EH (cell line): Measurements from ENCODE around the gene UQCRC1.
A peak's percentile ranks its signal among the peaks of the same experiment; 100 is the strongest.

Experiments used
- DNase-seq: peaks from one replicate; pipeline ENCODE4 v3.0.0-alpha.2; 2015; ENCODE audit warnings: low read depth

Gene UQCRC1

DNA sequence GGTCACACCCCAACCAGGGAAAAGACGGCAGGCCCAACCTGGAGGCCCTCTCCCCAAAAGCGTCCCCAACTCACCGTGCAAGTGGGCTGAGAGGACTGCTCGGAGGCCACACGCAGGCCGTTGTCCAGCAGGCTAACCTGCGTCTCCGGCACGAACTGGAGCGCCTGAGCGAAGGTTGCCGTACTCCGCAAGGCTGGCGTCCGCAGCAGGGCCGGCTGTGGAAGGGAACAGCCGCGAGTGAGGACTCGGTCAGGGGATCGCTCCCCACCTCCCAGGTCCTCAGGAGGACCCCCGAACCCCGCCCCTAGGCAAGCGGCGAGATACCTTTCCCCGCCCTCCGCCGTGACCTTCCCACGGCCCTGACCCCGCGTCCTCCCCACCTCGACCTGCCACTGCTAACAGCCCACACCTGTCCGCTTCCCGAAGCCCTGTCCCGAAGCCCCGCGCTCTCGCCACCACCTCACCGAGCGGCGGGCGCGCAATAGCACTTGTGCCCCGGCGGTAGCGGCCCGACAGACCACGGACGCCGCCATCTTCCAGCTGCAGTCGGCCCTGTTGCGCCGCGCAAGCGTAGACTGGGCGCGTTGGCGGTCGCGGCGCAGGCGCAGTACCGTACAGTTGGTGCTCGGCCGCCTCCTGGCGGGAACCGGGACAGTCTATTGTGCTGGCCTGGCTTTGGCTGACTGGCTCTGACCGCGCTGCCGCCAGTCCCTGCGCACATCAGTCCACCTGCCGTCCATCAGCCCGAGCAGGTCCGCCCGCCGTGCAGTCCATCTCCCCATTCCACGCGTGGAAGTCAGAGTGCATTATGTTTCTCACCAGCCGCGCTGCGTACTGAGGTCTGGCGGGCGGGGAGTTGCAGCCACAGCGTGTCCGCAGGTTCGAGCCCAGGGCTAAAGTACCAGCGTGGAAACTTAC, at the start of gene UQCRC1:
Gene UQCRC1, minus strand, starts transcription at position 559 of the 918 bp plus-strand sequence. Its CDS starts 26 bp downstream, at position 533.
- peak; percentile 93 for DNase-seq

DNA sequence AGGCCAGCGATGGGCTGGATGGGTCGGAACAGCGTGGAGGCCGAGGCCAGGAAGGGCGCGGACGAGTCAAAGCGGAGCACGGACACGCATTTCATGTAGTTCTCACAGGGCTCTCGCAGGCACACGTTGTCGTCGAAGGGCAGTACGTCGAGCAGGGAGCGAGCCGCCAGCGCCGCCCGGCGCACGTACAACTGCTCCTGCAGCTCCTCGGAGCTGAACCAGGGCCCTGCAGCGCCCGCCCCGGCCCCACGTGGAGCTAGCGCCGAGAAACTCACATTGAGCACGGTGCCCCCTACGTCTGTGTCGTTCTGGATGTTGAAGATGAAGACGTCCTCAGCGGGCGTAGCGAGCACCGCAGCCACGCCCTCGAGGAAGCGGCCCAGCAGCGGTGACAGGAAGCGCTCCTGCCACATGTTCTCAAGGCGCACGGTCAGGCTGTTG, 47.4 kb upstream of the UQCRC1 start:
- peak; percentile 20 for DNase-seq

DNA sequence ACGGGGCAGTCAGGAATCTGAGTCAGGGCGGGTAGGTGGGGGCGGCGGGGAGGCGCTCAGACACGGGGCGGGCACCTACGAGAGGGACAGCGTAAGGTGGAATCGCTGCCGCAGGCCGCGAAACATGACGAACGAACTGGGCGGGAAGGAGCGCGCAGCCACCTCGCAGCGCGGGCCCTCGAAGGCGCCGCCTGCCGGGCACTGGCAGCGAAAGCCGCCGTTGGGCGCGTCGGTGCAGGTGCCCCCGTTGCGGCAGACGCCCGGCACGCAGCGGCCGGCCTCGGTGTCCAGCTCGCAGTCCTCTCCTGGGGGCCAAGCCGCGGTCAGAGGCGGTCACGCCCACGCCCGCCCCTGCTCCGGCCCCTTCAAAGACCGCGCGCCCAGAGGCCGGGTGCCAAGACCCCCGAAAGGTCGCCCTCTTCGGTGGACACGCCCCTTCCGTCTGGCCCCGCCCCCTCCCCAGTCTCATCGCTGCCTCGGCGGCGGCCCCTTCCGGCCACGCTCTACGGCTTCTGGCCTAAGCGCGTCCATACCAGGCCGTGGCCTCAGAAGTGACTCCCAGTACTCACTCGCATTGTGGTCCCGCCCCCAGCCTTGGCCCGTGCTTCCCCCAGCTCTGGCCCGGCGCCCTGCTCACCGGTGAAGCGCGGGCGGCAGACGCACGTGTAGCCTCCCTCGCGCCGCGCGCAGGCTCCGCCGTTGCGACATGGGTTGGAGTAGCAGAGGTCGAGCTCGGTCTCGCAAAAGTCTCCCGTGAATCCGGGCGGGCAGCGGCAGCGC, 46.8 kb upstream of the UQCRC1 start:
- DNase-seq, result peak; percentile 86

DNA sequence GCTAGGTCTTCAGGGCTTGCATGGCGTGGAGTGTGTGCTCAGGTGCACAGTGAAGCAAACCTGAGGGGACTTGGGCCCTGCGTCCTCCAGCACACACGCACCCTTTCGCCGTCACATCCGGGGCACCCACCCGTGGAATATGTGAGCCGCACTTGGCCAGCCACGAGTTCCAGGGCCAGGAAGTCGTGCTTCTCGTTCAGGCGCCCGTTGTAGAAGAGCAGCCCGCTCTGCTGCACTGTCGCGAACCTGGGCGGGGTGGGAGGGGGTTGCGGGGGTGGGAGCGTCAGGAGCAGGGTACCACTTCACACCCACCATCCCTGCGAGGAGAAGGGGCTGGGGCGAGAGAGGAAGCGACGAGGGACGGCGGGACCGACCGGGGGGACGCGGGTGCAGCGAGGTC, 46.2 kb upstream of the UQCRC1 start:
- no peak for DNase-seq

DNA sequence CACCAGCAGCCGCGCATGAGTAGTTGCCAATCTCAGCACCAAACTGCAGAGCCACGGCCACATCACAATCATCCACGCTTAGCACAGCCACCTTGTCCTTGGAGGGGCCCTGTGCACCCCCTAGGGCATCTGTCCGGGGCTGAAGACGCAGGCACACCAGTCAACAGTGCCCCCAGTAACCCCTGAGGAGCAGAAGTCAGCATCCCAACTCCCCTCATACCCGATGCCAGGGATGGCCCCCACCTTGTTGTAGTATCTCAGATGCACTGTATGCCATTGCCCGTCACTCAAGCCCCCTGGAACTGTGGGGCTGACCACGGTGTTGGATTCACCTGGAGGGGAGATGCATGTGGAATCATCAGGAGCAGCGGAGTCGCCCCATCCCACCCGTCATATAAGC, 45.6 kb upstream of the UQCRC1 start:
- DNase-seq, result no peak

DNA sequence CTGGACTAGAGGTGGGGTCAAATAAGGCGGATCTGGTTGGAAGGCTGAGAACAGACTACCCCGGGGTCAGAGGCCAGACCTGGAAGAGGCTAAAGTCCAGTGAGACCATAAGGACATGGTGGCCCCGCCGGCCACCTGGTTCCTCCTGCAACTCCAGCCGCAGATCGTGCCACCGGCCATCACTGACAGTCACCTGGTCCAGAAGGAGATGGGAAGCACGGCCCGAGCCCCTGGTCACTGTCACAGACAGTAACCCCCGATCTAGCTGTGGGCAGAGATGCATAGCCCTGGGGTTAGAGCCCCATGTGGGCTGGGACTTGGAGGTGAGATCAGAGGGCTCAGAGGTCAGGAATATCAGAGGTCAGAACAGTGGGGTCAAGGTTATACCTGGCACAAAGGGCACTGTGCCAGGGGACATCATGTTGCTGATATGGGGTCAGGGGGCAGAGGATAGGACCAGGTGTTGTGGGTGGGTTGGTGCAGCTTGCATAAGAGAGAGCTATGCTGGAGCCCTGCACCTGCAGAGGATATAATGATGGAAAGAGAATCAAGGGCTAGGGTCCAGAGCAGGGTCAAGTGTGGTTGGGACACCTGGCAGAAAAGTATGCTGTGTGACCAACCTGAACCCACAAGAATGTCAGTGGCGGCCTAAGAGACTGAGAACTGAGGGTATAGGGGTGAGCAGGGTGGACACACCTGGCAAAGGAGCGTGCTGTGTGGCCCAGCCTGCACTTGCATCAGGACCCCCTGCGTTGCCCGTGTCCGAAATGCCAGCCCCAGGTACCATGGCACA, 43.7 kb upstream of the UQCRC1 start:
- no peak for DNase-seq

DNA sequence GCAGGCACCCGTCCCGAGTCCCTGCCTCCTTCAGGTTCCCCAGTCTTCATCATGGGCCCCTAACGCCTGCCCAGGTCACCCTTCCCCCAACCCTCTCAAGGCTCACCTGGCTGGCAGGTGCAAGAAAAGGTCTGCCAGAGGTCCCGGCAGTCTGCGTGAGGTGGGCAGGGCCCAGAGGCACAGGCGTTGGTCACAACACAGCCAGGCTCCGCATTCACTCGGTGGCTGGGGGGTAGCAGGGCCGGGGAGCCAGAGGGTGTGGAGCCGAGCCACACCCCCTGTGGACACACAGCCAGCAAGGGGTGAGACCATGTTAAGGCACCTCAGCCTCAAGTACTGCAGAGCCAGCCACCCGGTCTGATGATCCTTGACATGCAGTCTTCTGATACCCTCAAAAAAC, 42.3 kb upstream of the UQCRC1 start:
- no peak for DNase-seq

DNA sequence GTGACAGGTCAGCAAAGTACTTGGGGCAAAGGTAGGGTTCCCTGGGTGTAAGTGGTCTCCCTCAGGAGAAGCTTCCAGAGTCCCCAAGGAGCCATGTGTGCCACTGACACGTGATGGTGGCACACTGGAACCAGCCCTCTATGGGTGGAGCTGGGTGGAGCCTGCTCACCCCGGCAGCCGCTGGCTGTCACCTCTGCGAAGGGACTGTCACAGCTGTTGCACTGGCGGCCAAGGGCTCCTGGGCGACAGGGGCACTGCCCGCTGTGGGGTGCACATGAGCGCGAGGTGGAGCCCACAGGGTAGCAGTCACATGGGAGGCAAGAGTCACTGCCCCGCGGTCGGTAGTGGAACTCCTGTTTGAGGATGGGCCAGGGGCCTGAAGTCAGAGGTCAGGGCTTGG, 41.3 kb upstream of the UQCRC1 start:
- DNase-seq, result no peak

DNA sequence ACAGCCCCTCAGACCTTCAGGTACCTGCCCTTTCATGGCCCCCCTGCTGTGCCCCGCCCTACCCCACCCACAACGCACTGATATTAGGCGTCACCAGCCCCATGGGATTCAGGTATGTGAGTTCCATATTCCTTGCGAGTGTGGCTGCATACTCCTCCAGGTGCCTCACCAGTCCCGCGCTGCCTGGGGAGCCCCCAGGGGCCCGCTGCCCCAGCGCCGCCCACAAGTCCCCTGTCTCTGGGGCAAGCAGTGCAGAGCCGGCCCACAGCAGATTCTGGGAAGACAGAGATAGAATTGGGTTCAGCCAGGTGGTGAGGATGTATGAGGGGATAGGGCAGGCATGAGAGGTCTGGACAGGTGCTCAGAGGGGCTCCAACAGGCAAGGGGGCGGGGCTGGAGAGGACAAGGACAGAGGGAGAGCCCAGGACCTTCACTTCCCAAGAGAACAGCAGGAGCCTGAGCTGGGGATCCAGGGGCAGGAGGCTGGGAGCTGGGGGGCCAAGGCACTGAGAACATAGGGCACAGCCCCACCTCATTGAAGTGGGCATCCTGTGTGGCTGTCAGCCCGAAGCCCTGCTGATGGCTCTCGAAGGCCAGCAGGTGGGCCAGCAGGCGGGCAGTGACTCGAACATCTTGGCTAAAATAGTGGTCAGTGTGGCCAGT, 38.9 kb upstream of the UQCRC1 start:
- no peak for DNase-seq

DNA sequence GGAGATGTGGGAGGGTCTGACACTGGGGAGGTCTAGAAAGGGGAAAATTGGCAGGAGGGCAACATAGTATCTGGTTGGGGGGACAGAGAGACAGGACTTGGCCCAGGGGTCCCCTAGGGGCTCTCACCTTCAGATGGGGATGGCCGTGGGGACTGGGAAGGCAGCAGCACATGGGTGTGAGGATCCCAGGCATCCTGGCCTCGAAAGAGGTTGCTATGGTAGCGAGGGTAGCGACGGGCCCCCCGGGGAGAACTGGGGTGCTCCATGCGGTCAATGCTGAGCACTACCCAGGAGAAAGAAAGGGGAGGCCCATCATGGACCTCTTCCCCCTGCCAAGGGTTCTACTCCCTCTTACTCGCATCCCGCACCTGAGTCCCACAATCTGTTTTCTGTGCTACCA, 38.3 kb upstream of the UQCRC1 start:
- DNase-seq, result no peak

DNA sequence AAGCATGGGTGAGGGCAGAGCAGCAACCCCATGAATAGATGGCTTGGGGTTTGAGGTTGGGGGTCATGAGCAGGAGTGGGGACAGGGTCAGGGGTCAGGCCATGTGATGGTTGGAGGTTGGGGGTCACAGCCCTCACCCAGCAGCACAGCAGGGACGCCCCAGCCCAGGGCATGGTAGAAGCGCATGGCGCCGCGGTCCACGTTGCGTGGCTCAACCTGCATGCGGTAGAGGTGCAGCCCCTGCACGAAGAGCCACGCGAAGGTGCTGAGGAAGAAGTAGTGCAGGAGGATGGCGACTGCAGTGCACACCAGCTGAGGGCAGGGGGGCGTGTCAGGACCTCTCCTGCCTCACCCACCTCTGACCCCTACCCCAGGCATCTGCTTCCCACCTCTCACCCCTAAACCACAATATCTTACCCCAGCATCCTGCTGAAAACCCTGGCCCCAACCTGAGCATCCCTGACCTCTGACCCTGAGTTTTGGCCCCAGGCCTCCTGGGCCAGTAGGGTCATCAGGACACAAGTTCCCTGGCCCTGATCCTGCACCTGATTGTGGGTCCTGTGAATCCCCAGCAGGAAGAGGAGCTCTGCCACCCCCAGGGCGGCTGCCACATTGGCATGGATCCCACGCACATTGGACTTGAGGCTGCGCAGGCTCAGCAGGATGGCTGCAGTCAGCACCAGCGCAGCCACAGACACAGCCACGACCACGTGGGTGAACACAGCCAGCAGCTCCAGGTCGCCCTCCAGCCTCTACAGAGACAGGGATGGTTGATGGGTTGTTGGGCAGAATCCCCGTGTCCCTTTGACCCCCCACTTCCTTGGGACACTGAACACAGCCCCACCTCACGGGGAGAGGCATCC, 35.7 kb upstream of the UQCRC1 start:
- DNase-seq, result no peak

DNA sequence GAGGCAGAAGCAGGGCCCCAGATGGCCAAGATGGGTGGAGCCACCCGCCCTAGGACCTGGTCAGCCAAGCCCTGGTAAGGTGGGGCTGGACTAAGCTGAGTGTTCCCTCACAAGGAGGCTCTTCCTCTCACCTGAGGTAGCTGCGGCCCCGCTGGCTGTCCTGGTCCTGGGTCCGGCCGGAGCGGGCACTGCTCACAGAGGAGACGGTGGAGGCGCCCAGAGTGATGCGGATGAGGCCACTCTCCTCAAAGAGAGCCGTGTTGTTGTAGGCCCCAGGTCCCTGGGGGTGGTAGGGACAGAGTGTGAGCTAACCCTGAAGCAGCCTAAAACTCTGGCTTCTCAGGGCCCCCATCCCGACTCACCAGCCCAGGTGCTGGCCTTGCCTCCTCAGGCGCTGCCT, 33.2 kb upstream of the UQCRC1 start:
- no peak for DNase-seq

DNA sequence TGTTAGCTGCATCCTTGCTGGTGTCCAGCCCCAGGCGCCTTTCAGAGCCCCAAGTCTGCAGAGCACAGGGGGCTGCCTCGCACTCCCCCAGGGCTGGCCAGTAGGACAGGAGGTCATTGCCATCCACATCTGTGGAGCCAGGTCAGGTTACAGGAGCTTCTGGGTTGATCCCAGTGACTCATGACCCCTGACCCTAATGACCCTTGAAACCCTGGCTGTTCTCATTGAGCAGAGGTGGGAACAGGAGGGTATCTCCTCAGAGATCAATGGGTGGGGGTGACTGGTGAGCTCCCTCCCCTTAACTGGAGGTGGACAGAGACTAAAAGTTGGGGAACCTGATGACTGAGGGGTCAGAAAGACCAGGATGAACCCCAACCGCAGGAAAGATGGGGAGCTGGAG, 31.9 kb upstream of the UQCRC1 start:
- no peak for DNase-seq

DNA sequence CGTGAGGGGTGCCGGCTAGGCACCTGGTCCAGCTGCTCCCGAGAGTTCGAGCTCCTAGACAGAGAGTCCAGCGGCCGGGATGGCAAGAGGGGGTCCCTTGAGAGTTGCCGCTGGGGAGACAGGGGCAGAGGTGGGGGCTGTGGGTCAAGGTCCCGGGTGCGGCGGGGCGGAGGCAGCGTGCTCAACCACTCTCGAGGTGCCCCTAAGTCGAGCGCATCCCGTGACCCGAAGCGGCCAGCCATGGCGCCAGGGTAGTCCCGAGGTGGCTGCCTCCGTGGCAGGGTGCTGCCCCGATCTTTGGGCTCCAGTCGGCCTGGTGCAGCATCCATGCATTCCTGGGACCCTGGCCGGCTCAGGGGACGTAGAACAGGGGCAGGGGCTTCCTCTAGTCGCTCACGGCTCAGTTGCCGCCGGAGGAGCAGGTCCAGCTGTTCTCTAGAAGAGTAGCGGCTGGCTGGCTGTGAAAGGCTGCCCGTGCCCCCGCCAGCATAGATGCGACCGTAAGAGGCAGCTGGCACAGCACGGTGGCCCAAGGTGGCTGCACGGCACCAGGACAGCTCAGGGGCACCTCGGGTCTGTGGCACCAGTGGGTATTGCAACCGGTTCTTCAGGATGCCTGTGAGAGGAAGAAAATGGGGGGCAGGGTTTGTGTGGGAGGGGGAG, 30.6 kb upstream of the UQCRC1 start:
- no peak for DNase-seq

DNA sequence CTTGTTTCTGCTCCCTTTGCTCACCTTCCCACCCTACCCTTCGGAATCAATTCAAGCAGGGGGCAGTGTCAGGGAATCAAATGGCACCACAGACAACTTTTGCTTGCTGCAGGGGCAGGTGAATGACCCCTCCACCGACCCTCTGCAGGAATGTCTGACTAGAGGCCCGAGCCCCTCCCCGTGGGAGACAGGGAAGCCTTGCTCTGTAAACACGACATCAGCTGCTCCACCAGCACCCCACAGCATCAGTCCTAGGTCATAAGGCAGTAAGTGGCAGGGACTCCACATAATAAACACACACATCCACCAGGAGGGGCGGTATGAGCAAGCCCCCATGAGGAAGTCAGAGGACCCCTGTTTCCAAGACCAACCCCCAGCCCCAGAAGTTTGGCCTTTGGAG, 27.9 kb upstream of the UQCRC1 start:
- no peak for DNase-seq

DNA sequence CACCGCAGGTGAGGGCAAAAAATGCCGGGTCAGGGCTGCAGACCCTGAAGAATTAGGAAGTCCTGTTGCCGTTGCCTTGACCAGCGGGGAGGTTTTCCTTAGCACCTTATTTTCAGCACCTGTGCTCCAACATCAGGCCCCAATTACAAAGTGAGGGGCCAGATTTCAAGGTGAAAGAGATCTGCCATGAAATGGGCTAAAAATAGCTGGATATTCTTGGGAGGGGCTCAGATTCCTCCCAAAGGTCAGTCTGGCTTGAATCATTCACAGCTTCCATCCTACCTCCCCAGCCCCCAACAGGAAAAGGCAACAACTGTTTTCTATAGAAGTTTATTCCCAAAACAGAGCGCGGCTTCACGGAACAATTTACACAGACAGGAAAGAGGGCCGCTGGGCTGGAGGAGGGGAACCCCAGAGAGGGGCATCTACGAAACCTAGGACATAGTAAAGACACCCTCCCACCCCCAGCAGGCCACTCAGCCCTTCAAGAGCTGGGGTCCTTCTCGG, 26.8 kb upstream of the UQCRC1 start:
- DNase-seq, result peak; percentile 23

DNA sequence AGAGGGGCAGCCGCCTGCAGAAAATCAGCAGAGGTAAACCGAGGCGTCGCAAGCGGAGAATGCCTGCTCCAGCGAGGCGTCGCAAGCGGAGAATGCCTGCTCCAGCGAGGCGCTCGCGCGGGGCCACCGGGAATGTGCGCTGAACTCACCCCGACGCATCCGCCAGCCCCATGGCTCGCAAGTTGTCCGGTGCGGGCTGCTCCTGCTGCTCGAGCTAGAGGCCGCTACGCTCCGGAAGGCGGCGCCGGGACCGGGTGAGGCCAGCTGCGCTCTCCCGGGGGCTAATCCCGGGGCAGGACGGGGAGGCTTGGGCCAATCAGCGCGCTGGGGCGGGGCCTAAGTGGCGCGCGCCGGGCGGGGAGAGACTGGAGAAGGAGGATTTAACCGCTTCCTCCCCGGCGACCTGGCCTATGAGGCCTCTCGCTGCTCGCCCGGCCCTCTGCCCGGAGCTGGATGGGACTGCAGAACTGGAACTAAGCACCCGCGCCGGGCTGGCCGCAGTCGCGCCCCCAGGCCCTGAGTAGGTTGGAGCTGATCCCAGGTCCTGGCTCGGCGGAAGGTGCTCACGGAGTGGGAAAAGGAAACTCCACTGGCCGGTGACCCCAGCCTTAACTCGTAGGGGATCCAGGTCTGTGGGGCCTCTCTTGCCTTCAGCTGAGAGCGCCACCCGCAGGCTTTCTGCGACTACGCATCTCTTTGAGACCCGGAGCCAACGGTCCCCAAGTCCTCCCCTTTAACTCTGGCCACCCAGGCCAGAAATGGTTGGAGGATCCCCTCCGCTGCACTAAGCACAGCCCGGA, 26.0 kb upstream of the UQCRC1 start, which contains the start of gene SLC26A6:
Gene SLC26A6, minus strand, starts transcription at position 240 of the 800 bp plus-strand sequence. Its CDS starts 68 bp downstream, at position 172.
- DNase-seq, result peak; percentile 97

DNA sequence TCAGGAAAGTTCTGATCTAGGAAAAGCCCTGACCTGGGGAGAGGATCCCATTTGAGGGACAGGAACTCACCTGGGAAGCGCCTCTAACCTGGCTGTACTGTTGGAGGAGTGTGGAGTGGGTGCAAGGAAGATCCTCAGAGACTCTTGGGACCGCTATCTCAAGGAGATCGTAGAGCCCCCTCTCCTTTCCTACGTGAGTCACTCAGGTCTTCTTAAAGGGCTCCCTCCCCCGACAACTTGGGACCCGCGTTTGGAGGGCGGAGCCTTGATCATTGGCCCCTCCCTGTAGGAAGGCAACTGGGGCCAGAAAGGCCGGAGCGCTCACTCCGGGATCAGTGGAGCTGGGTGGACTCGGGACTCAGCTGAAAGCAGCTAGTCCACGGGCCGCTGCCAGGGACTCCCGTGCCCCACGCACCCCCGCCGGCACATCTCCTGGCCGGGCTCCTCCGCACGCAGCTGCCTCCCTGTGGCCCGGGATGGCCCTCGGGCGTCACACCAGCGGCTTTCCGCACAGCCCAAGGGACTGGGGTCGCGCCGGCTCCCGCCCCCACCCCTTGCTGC, 25.3 kb upstream of the UQCRC1 start:
- peak; percentile 78 for DNase-seq

DNA sequence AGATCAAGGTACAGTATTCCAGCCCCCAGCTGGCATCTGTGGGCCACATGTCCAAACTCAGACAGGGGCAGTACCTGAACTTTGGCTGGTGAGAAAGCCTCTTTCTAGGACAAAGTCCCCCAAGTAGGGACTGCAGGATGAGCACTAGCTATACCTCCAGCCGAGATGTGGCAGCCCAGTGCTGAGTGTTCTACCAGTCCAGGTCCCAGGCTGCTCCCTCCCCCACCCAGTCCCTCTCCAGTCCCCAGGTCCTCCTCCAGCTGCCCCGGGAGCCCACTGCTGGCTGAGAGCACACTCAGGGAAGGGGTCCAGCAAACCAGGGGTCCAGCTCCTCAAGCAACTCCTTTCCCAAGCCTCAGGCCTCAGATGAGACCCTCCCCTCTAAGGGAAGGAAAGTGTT, 24.3 kb upstream of the UQCRC1 start:
- no peak for DNase-seq
